Skeletal muscle satellite cell (primary cell): ENCODE data around the gene PLAAT3.
"Not testable (repeated sequence)": the region's sequence is repeated elsewhere in the genome, so short reads cannot be mapped to it uniquely, and the experiment has no call there.

Experiments
- H3K27me3 ChIP-seq: 2 replicates; pipeline ENCODE4 v1.7.0; 2013; ENCODE audit warnings: low read length; ENCODE audit not compliant: control insufficient read depth, insufficient read depth
- H3K36me3 ChIP-seq: 2 replicates; pipeline ENCODE4 v1.7.0; 2013; ENCODE audit warnings: mild to moderate bottlenecking, control low read depth, low read length; ENCODE audit not compliant: insufficient read depth
- H3K4me1 ChIP-seq: 2 replicates; pipeline ENCODE4 v1.7.0; 2013; ENCODE audit warnings: low read length; ENCODE audit not compliant: control insufficient read depth, insufficient read depth
- H3K4me2 ChIP-seq: 2 replicates; pipeline ENCODE4 v1.7.0; 2013; ENCODE audit warnings: mild to moderate bottlenecking, low read length
- H3K4me3 ChIP-seq: 2 replicates; pipeline ENCODE4 v1.7.0; 2013; ENCODE audit warnings: low read length
- H3K9ac ChIP-seq: 2 replicates; pipeline ENCODE4 v1.7.0; 2013; ENCODE audit warnings: mild to moderate bottlenecking, low read depth, low read length, moderate library complexity
- H3K9me3 ChIP-seq: replicated peaks from 2 replicates; pipeline ENCODE4 v1.7.0; 2013; ENCODE audit warnings: mild to moderate bottlenecking, control low read depth, low read length

PLAAT3 gene

DNA sequence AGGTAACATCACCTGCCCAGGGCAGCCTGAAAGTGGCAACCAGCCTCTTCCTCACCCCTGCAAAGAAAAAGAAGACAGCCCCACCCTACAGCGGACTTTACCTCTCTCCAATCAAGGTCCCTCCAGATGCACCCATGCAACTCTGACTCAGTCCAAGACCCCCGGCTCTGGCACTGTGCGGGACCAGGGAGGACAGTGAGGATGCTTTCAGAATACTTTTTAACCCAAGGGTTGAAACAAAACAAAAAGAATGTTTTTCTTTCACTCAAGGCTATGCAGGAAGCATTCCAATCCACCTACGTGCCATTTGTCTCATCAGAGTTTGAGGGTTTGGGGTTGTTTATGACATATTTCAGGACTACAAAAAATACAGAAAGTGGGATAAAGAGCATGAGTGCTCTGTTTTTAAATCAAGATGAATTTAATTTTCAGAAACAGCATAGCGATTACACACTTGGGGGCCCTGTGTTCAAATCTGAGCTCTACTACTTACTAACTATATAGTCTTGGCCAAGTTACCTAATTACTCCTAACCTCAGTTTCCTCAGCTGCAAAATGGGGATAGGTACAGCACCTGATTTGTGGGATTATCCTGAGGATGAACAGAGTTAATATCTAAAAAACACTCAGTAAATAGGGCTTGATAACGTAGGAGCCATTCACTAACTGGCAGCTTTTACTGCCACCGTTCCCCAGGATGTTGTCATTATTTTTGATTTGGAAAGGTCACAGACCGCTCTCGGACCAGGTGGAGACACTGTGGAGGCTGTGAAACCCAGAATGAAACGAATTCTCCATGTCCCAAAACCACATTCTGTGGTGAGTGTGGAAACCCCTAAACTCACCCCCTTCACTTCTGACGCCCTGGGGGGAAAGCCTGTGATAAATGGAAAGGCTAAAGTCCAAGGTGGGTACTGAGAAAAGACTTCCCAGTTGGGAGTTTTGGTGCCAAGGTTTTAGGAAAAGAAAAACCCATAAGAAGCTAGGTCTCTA is 5.6 kb downstream of the PLAAT3 start:
- H3K9ac ChIP-seq: peak overlapping the region; percentile 67
- no peaks in the 10 kb centered on the region for H3K27me3 ChIP-seq
- H3K4me1 ChIP-seq: peaks cover 46% of the 10 kb centered on the region
- peak overlapping the region; percentile 22 for H3K4me3 ChIP-seq
- no peaks in the 10 kb centered on the region for H3K36me3 ChIP-seq
- no peaks in the 10 kb centered on the region for H3K9me3 ChIP-seq
- peak overlapping the region; percentile 69 for H3K4me2 ChIP-seq

DNA sequence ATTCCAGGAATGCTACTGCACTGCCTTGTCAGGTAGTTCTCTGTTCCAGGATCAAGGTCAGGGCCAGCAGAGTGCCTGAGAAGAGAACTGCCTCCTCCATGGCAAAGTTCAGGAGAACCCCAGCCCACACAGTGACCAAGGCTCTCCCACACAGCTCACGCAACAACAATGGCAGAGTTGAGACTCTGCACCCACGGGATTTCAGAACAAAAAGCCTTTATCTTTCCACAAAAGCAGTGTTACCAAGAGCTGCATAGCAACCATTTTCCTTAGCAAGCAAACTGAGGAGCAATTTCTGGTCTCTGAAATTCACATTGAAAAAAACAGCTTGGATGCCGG is 11.1 kb downstream of the PLAAT3 start:
- Histone ChIP-seq H3K27me3 (no peaks in the 10 kb centered on the region), H3K36me3 (no peaks in the 10 kb centered on the region), H3K9me3 (no peaks in the 10 kb centered on the region), H3K4me3 (no peak overlapping the region), H3K4me2 (no peak overlapping the region), H3K9ac (no peak overlapping the region), H3K4me1 (peaks cover 16% of the 10 kb centered on the region)

DNA sequence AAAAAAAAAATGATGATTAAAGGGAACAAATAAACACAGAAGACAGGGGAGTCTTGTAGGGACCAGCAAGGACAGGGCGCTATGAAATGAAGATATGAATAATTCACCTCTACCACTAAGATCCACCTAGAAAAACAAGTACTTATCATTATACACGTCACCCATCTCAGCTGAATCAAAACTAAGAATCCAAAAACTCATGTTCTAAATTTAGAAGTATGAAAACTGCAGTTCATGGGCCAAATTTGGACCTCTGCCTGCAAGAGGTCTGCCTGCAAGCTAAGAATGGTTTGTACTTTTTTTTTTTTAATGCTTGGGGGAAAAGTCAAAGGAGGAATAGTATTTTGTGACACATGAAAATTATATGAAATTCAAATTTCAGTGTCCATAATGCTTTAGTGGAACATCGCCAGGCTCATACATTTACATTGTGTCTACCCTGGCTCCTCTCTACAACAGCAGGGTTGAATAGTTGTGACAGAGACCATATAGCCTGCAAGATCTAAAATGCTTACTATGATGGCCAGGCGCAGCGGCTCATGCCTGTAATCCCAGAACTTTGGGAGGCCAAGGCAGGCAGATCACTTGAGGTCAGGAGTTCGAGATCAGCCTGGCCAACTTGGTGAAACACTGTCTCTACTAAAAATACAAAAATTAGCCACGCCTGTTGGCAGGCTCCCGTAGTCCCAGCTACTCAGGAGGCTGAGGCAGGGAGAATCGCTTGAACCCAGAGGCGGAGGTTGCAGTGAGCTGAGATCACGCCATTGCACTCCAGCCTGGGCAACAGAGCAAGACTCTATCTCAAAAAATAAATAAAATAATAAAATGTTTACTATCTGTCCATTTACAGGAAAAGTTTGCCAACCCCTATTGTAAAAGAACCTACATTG is 11.7 kb downstream of the PLAAT3 start:
- H3K4me1 ChIP-seq: peaks cover 14% of the 10 kb centered on the region
- H3K4me2 ChIP-seq, H3K27me3 ChIP-seq, H3K9ac ChIP-seq, H3K36me3 ChIP-seq, H3K9me3 ChIP-seq, H3K4me3 ChIP-seq: not testable (repeated sequence)

- Histone ChIP-seq H3K4me3 (no peak overlapping the region), H3K27me3 (no peaks in the 10 kb centered on the region), H3K4me2 (no peak overlapping the region), H3K36me3 (no peaks in the 10 kb centered on the region), H3K4me1 (peaks cover 19% of the 10 kb centered on the region), H3K9ac (no peak overlapping the region), H3K9me3 (no peaks in the 10 kb centered on the region)
Observed at GRCh38 chr11:63599211-63600122, 14.8 kb downstream of the PLAAT3 start.

- Histone ChIP-seq H3K9me3 (no peaks in the 10 kb centered on the region), H3K36me3 (no peaks in the 10 kb centered on the region), H3K9ac (no peak overlapping the region), H3K4me1 (peaks cover 18% of the 10 kb centered on the region), H3K27me3 (no peaks in the 10 kb centered on the region), H3K4me2 (no peak overlapping the region), H3K4me3 (no peak overlapping the region)
Observed at GRCh38 chr11:63598556-63598955, 15.7 kb downstream of the PLAAT3 start.

DNA sequence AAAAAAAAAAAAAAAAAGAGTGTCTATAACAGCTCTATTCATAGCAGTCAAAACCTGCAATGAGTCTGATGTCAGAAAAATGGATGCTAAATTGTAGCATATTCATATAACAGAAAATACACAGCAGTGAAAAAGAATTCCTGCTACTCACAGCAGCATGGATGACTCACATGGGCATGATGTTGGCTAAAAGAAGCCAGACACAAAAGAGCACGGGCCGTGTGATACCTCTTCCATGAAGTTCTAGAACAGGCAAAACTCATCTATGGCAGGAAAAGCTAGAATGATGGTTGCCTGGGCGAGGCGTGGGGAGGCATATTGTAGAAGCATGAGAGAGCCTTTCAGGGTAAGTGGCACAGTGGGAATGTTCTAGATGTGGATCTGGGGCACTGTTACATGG is 18.9 kb downstream of the PLAAT3 start:
- H3K9ac ChIP-seq: no peak overlapping the region
- H3K9me3 ChIP-seq: no peaks in the 10 kb centered on the region
- no peaks in the 10 kb centered on the region for H3K36me3 ChIP-seq
- peaks cover 4% of the 10 kb centered on the region for H3K4me1 ChIP-seq
- H3K4me3 ChIP-seq: no peak overlapping the region
- H3K27me3 ChIP-seq: no peaks in the 10 kb centered on the region
- H3K4me2 ChIP-seq: no peak overlapping the region

- Histone ChIP-seq H3K27me3 (no peaks in the 10 kb centered on the region), H3K9ac (no peak overlapping the region), H3K4me2 (no peak overlapping the region), H3K9me3 (no peaks in the 10 kb centered on the region), H3K4me3 (no peak overlapping the region), H3K36me3 (no peaks in the 10 kb centered on the region), H3K4me1 (peaks cover 4% of the 10 kb centered on the region)
Observed at GRCh38 chr11:63592975-63593395, 21.2 kb downstream of the PLAAT3 start.

GRCh38 chr11:63590024-63590788 is 24.0 kb downstream of the PLAAT3 start:
- no peaks in the 10 kb centered on the region for H3K36me3 ChIP-seq
- no peaks in the 10 kb centered on the region for H3K4me1 ChIP-seq
- H3K9ac ChIP-seq: no peak overlapping the region
- no peak overlapping the region for H3K4me3 ChIP-seq
- H3K9me3 ChIP-seq: no peaks in the 10 kb centered on the region
- H3K4me2 ChIP-seq: no peak overlapping the region
- no peaks in the 10 kb centered on the region for H3K27me3 ChIP-seq

DNA sequence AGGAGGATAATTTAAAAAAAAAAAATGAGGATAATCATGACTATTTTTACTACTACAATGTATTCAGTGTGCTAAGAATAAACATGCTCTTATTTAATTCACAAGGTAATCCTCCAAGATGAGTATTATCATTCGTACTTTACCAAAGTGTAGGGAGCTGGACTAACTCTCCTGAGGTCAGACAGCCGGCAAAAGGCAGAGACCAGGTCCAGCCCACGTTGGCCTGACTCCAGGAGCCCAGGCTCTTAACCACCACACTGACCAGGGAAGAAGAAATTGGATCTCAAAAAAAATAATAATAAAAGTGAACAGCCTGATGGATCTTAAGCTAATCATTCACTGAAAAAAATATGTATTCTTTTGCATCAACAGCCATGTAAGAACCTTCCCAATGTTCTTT is 25.2 kb downstream of the PLAAT3 start:
- no peaks in the 10 kb centered on the region for H3K36me3 ChIP-seq
- H3K4me2 ChIP-seq: no peak overlapping the region
- H3K27me3 ChIP-seq: no peaks in the 10 kb centered on the region
- H3K4me3 ChIP-seq: no peak overlapping the region
- H3K4me1 ChIP-seq: no peaks in the 10 kb centered on the region
- no peak overlapping the region for H3K9ac ChIP-seq
- no peaks in the 10 kb centered on the region for H3K9me3 ChIP-seq

- H3K9ac ChIP-seq: no peak overlapping the region
- H3K4me3 ChIP-seq: no peak overlapping the region
- no peaks in the 10 kb centered on the region for H3K36me3 ChIP-seq
- H3K9me3 ChIP-seq: no peaks in the 10 kb centered on the region
- H3K4me1 ChIP-seq: no peaks in the 10 kb centered on the region
- H3K27me3 ChIP-seq: no peaks in the 10 kb centered on the region
- no peak overlapping the region for H3K4me2 ChIP-seq
Observed at GRCh38 chr11:63586451-63587166, 27.6 kb downstream of the PLAAT3 start.
